HepG2 (cell line): Measurements from ENCODE around the gene GRIK4. TPM values are rescaled to one million over a fixed set of nuclear protein-coding genes. Genes with fewer than 3 reads are reported as not detected.

Source experiments
- ATAC-seq: fragments of 200-7000 bp; cut with Tn5 transposase; 3 replicates; pipeline ENCODE4 v1.9.1; 2020; ENCODE audit warnings: mild to moderate bottlenecking, moderate library complexity
- BruUV-seq: library from RNA; stranded (reverse); fragments of 400-500 nt; replicated peaks from 2 replicates; lab custom pipeline; 2021; lab: Mats Ljungman, UMichigan
- CTCF ChIA-PET: fragments of 300-600 bp; formaldehyde crosslinking; extraction: SDS; loops from one replicate; lab custom pipeline; 2021; ENCODE audit warnings: low total read pairs, inconsistent platforms, low intra/inter-chr PET ratio; lab: Yijun Ruan, JAX
- POLR2A ChIA-PET: fragments of 350-600 bp; sonication (Branson Sonifier 250); formaldehyde crosslinking; loops from one replicate; lab custom pipeline; 2020; ENCODE audit warnings: antibody characterized with exemption, inconsistent platforms; lab: Yijun Ruan, JAX
- DNase-seq: peaks from one replicate; pipeline ENCODE4 v3.0.0-alpha.2; 2015; ENCODE audit warnings: low spot score
- FAIRE-seq: peaks from 3 replicates; lab custom pipeline; 2011; peaks lifted over from hg19 to GRCh38; lab: Jason Lieb, UNC
- H2AFZ ChIP-seq: one replicate; pipeline ENCODE4 v1.6.1; 2011; ENCODE audit warnings: low read length, inconsistent platforms
- H3K27ac ChIP-seq: fragments of 300-600 bp; 3 replicates; pipeline ENCODE4 v1.8.0; 2011; ENCODE audit warnings: mixed run types, mild to moderate bottlenecking, mixed read lengths, low read length, inconsistent platforms; ENCODE audit not compliant: insufficient read depth; ENCODE audit errors: extremely low read length
- H3K27me3 ChIP-seq, 2 experiments: fragments of 200-600 bp in 1 of 2; 2 replicates in 1 of 2; 3 replicates in 1 of 2; pipeline versions ENCODE4 v1.6.0 to v1.8.0; 2011; ENCODE audit warnings: low read length in 2 of 2, mild to moderate bottlenecking in 2 of 2, moderate library complexity in 2 of 2, inconsistent platforms in 1 of 2; ENCODE audit not compliant: insufficient read depth in 2 of 2, control insufficient read depth in 1 of 2
- H3K36me3 ChIP-seq, 2 experiments: fragments of 200-600 bp in 1 of 2; replicated peaks in 1 of 2; 2 replicates in 1 of 2; 3 replicates in 1 of 2; pipeline versions ENCODE4 v1.5.1 to v1.8.0; 2011; ENCODE audit warnings: low read length in 2 of 2, inconsistent platforms in 1 of 2; ENCODE audit not compliant: insufficient read depth in 2 of 2, control insufficient read depth in 1 of 2
- H3K4me1 ChIP-seq: 2 replicates; pipeline ENCODE4 v1.5.1; 2012; ENCODE audit warnings: low read length, inconsistent platforms; ENCODE audit not compliant: insufficient read depth
- H3K4me2 ChIP-seq: 2 replicates; pipeline ENCODE4 v1.6.0; 2011; ENCODE audit warnings: low read depth, low read length, inconsistent platforms
- H3K4me3 ChIP-seq, 3 experiments: fragments of 200-600 bp in 1 of 3; sonication (generic), shearing (Covaris generic) in 1 of 3; replicated peaks in 1 of 3; 2 replicates each; pipeline ENCODE4 v1.5.1; 2011 to 2016; ENCODE audit warnings: low read length in 3 of 3, inconsistent platforms in 2 of 3, low read depth in 2 of 3, mild to moderate bottlenecking in 2 of 3, control low read depth in 1 of 3, mixed read lengths in 1 of 3; ENCODE audit not compliant: insufficient read depth in 1 of 3
- H3K79me2 ChIP-seq: one replicate; pipeline ENCODE4 v1.6.1; 2011; ENCODE audit warnings: low read length, inconsistent platforms; ENCODE audit not compliant: insufficient read depth
- H3K9ac ChIP-seq: 2 replicates; pipeline ENCODE4 v1.6.0; 2011; ENCODE audit warnings: mild to moderate bottlenecking, low read depth, low read length, inconsistent platforms; ENCODE audit not compliant: insufficient read depth
- H3K9me3 ChIP-seq: 2 replicates; pipeline ENCODE4 v1.5.1; 2012; ENCODE audit warnings: mild to moderate bottlenecking, low read length
- H4K20me1 ChIP-seq: 2 replicates; pipeline ENCODE4 v1.6.0; 2011; ENCODE audit warnings: inconsistent platforms, mild to moderate bottlenecking, low read length, moderate library complexity; ENCODE audit not compliant: insufficient read depth
- CHD4 ChIP-seq: fragments of 200-600 bp; sonication (generic); IDR thresholded peaks from 2 replicates; pipeline ENCODE4 v1.7.0; 2017; ENCODE audit warnings: mild to moderate bottlenecking, low read length, borderline replicate concordance
- FUBP1 ChIP-seq: sonication (generic); formaldehyde crosslinking; IDR thresholded peaks from 2 replicates; pipeline ENCODE4 v1.5.1; 2020; ENCODE audit warnings: missing genetic modification reagents, mild to moderate bottlenecking, borderline replicate concordance
- IKZF4 ChIP-seq: sonication (generic); formaldehyde crosslinking; IDR thresholded peaks from 2 replicates; pipeline ENCODE4 v1.5.1; 2020; ENCODE audit warnings: borderline replicate concordance, mild to moderate bottlenecking, low read depth, missing genetic modification reagents; ENCODE audit errors: not compliant biosample characterization
- KAT2B ChIP-seq: fragments of 150-350 bp; IDR thresholded peaks from 2 replicates; pipeline ENCODE4 v1.6.1; 2014; ENCODE audit warnings: low read depth, low read length, borderline replicate concordance
- RERE ChIP-seq: IDR thresholded peaks from 2 replicates; pipeline ENCODE4 v1.6.1; 2016; ENCODE audit warnings: low read depth, missing genetic modification reagents, missing compliant biosample characterization
- ZNF138 ChIP-seq: sonication (generic); formaldehyde crosslinking; IDR thresholded peaks from 2 replicates; pipeline ENCODE4 v1.5.0; 2020; ENCODE audit warnings: mild to moderate bottlenecking, low read depth, missing genetic modification reagents
- ZNF326 ChIP-seq: sonication (generic); formaldehyde crosslinking; IDR thresholded peaks from 2 replicates; pipeline ENCODE4 v1.4.0; 2020; ENCODE audit warnings: missing genetic modification reagents, borderline replicate concordance
- ZNF430 ChIP-seq: sonication (generic); formaldehyde crosslinking; IDR thresholded peaks from 2 replicates; pipeline ENCODE4 v1.9.0; 2021; ENCODE audit warnings: mild to moderate bottlenecking, missing genetic modification reagents
- ZNF496 ChIP-seq: sonication (generic); formaldehyde crosslinking; IDR thresholded peaks from 2 replicates; pipeline ENCODE4 v1.8.1; 2023; ENCODE audit warnings: mild to moderate bottlenecking, moderate library complexity, missing genetic modification reagents; ENCODE audit not compliant: insufficient replicate concordance
- WGBS: methylation state at CpG from one replicate; pipeline ENCODE4 v1.1.6; 2017; ENCODE audit warnings: low lambda C conversion rate; 5-methylcytosine and 5-hydroxymethylcytosine counted together
- in situ Hi-C: cut with HindIII; loops from 2 replicates; pipeline ENCODE4 v1.10.0; 2017; ENCODE audit warnings: low pct_unique_long_range_greater_than_20kb; ENCODE audit not compliant: extremely low pct_ligation_motif_present
- intact Hi-C: fragments of 100-400 bp; cut with micrococcal nuclease; formaldehyde crosslinking; loops from one replicate; pipeline ENCODE4 v1.10.0; 2022; ENCODE audit not compliant: unreplicated experiment
- polyA plus RNA-seq, 8 experiments: library from polyadenylated mRNA; depleted of rRNA in 3 of 8; stranded (reverse) in 7 of 8; unstranded in 1 of 8; fragments of >200 nt; fragmentation: Illumina TruSeq in 4 of 8; extraction: Trizol in 4 of 8; gene quantifications; 2 replicates each; pipeline versions ENCODE4 v1.2.1 to v1.2.3, GENCODE V29; 2011 to 2016; ENCODE audit warnings: low read depth in 4 of 8, missing spikeins in 1 of 8, mixed read lengths in 1 of 8; ENCODE audit not compliant: insufficient read depth in 1 of 8
- total RNA-seq, 5 experiments: library from RNA; depleted of rRNA; stranded (reverse); fragments of >200 nt; fragmentation: Illumina TruSeq; extraction: Trizol; gene quantifications; 2 replicates each; pipeline ENCODE4 v1.2.3, GENCODE V29; 2016; ENCODE audit warnings: low read depth in 1 of 5
- TF ChIP-seq, protein P1 (sequence below): sonication (generic); formaldehyde crosslinking; IDR thresholded peaks from 2 replicates; pipeline ENCODE4 v1.5.0; 2020; ENCODE audit warnings: missing genetic modification reagents
- TF ChIP-seq, protein P2 (sequence below): sonication (generic); formaldehyde crosslinking; IDR thresholded peaks from 2 replicates; pipeline ENCODE4 v1.4.0; 2020; ENCODE audit warnings: missing genetic modification reagents

Gene GRIK4
- total and polyA plus RNA-seq, 2 of the 13 experiments (the other 11 are each of a cell fraction or from before 2014, with no cell fraction given) = 0.04 to 0.07 TPM

DNA sequence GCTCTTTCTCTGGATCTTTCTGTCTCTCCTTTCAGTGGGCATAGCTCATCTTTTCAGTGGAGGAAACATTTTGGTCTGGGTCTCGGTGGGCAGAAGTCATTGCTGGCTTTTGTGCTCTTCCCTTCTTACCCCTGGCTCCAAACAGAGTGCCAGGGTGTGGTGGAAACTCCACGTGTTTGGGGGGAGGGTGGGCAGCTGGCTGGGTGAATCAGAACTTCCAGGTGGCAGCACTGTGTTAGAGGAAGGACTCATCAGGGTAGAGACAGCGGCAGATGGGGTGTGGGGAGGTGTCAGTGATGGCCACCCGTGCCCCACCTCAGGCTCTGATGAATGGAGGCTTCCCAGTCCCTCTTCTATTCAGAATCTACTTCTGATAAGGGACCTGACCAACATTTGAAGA, 114.0 kb downstream of the GRIK4 start:
- DNase-seq (no peak), ATAC-seq (no peak), FAIRE-seq (no peak)
- no peak overlapping the region for H3K4me2 ChIP-seq
- H3K36me3 ChIP-seq = no peaks in the 10 kb centered on the region
- H3K9ac ChIP-seq = no peak overlapping the region
- CTCF ChIA-PET = no interaction called here
- no peaks in the 10 kb centered on the region for H3K4me1 ChIP-seq
- in situ Hi-C loops (no loop called here), intact Hi-C loops (no loop called here)
- no peaks in the 10 kb centered on the region for H3K9me3 ChIP-seq
- no peaks in the 10 kb centered on the region for H4K20me1 ChIP-seq
- POLR2A ChIA-PET = no interaction called here
- BruUV-seq = no TSS peak
- no peak overlapping the region for H2AFZ ChIP-seq
- WGBS = 0% methylated on average over 4 of the region's 4 CpGs
- no peak overlapping the region for H3K27ac ChIP-seq
- no peaks in the 10 kb centered on the region for H3K79me2 ChIP-seq
- no peak overlapping the region for H3K4me3 ChIP-seq
- peaks cover 4 to 11% of the 10 kb centered on the region in 2 experiments; a peak in 2 of 5 replicates for H3K27me3 ChIP-seq
- TF ChIP-seq CHD4 (no peak), ZNF138 (CRISPR knock-in tag) (no peak), ZNF326 (CRISPR knock-in tag) (no peak), ZNF496 (no peak), IKZF4 (CRISPR knock-in tag) (no peak), ZNF430 (no peak), KAT2B (no peak), RERE (CRISPR knock-in tag) (no peak), FUBP1 (no peak)
- TF ChIP-seq, protein P1, sequence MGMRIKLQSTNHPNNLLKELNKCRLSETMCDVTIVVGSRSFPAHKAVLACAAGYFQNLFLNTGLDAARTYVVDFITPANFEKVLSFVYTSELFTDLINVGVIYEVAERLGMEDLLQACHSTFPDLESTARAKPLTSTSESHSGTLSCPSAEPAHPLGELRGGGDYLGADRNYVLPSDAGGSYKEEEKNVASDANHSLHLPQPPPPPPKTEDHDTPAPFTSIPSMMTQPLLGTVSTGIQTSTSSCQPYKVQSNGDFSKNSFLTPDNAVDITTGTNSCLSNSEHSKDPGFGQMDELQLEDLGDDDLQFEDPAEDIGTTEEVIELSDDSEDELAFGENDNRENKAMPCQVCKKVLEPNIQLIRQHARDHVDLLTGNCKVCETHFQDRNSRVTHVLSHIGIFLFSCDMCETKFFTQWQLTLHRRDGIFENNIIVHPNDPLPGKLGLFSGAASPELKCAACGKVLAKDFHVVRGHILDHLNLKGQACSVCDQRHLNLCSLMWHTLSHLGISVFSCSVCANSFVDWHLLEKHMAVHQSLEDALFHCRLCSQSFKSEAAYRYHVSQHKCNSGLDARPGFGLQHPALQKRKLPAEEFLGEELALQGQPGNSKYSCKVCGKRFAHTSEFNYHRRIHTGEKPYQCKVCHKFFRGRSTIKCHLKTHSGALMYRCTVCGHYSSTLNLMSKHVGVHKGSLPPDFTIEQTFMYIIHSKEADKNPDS (CRISPR knock-in tag) = no peak
- TF ChIP-seq, protein P2, sequence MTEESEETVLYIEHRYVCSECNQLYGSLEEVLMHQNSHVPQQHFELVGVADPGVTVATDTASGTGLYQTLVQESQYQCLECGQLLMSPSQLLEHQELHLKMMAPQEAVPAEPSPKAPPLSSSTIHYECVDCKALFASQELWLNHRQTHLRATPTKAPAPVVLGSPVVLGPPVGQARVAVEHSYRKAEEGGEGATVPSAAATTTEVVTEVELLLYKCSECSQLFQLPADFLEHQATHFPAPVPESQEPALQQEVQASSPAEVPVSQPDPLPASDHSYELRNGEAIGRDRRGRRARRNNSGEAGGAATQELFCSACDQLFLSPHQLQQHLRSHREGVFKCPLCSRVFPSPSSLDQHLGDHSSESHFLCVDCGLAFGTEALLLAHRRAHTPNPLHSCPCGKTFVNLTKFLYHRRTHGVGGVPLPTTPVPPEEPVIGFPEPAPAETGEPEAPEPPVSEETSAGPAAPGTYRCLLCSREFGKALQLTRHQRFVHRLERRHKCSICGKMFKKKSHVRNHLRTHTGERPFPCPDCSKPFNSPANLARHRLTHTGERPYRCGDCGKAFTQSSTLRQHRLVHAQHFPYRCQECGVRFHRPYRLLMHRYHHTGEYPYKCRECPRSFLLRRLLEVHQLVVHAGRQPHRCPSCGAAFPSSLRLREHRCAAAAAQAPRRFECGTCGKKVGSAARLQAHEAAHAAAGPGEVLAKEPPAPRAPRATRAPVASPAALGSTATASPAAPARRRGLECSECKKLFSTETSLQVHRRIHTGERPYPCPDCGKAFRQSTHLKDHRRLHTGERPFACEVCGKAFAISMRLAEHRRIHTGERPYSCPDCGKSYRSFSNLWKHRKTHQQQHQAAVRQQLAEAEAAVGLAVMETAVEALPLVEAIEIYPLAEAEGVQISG (CRISPR knock-in tag) = no peak
